A673 (cell line): ENCODE measurements around the gene KCNMA1.

Experiments
- CTCF ChIP-seq: fragments of 300-800, 200-600 bp; sonication (generic); conservative IDR thresholded peaks from 2 replicates; pipeline ENCODE4 v1.5.1; 2017; ENCODE audit warnings: low read depth, mild to moderate bottlenecking, antibody characterized with exemption, low read length, moderate library complexity, mixed read lengths
- EZH2 ChIP-seq: fragments of 200-600 bp; sonication (generic); IDR thresholded peaks from 2 replicates; pipeline ENCODE4 v1.6.1; 2017; ENCODE audit warnings: borderline replicate concordance, low read depth, mild to moderate bottlenecking, mixed read lengths, antibody characterized with exemption, low read length; ENCODE audit not compliant: poor library complexity, severe bottlenecking

GRCh38 chr10:76945166-76945565 is 692.4 kb downstream of the KCNMA1 start:
- TF ChIP-seq EZH2 (no peak), CTCF (no peak)
